GM21529 (cell line): ENCODE measurements around the gene CTU2.
"Not testable (repeated sequence)": the region's sequence is repeated elsewhere in the genome, so short reads cannot be mapped to it uniquely, and the experiment has no call there.

Experiments
- ATAC-seq: cut with Tn5 transposase; IDR thresholded peaks from one replicate; pipeline ENCODE4 v1.9.1; 2021; ENCODE audit not compliant: unreplicated experiment

Gene CTU2

GRCh38 chr16:88706229-88706964 is at the start of gene CTU2, which contains the start of gene RNF166:
Gene CTU2, plus strand, starts transcription at chr16:88706503. Its CDS starts 28 bp downstream, at chr16:88706531.
Gene RNF166, minus strand, starts transcription at chr16:88706408. Its CDS starts 83 bp downstream, at chr16:88706325.
- ATAC-seq: peak; percentile 55

GRCh38 chr16:88657371-88657770 is 48.9 kb upstream of the CTU2 start:
- ATAC-seq: no peak

- ATAC-seq: no peak
Measured at GRCh38 chr16:88658714-88659113, 47.6 kb upstream of the CTU2 start.

GRCh38 chr16:88659160-88659559 is 47.1 kb upstream of the CTU2 start:
- no peak for ATAC-seq

GRCh38 chr16:88661468-88661867 is 44.8 kb upstream of the CTU2 start:
- no peak for ATAC-seq

GRCh38 chr16:88662222-88662842 is 44.0 kb upstream of the CTU2 start:
- ATAC-seq: peak; percentile 2

GRCh38 chr16:88662843-88663606 is 43.3 kb upstream of the CTU2 start, which contains the start of gene MVD:
Gene MVD, minus strand, starts transcription at chr16:88663091. Its CDS starts 11 bp downstream, at chr16:88663080.
- ATAC-seq: peak; percentile 97

GRCh38 chr16:88665148-88665547 is 41.2 kb upstream of the CTU2 start:
- ATAC-seq: no peak

GRCh38 chr16:88665570-88665969 is 40.7 kb upstream of the CTU2 start:
- ATAC-seq: no peak

GRCh38 chr16:88667461-88667860 is 38.8 kb upstream of the CTU2 start:
- ATAC-seq: no peak

GRCh38 chr16:88669493-88669892 is 36.8 kb upstream of the CTU2 start:
- not testable (repeated sequence) for ATAC-seq

GRCh38 chr16:88669980-88670379 is 36.3 kb upstream of the CTU2 start:
- no peak for ATAC-seq

GRCh38 chr16:88671806-88672205 is 34.5 kb upstream of the CTU2 start:
- no peak for ATAC-seq

- no peak for ATAC-seq
Measured at GRCh38 chr16:88672776-88673175, 33.5 kb upstream of the CTU2 start.

GRCh38 chr16:88673716-88674379 is 32.5 kb upstream of the CTU2 start:
- no peak for ATAC-seq

- ATAC-seq: no peak
Measured at GRCh38 chr16:88676502-88677242, 29.6 kb upstream of the CTU2 start.

GRCh38 chr16:88677721-88678120 is 28.6 kb upstream of the CTU2 start:
- ATAC-seq: no peak

GRCh38 chr16:88678224-88678979 is 27.9 kb upstream of the CTU2 start:
- no peak for ATAC-seq

GRCh38 chr16:88680554-88681083 is 25.7 kb upstream of the CTU2 start:
- ATAC-seq: no peak
